Measurements from ENCODE around the gene PIEZO1. TPM values are rescaled to one million over a fixed set of nuclear protein-coding genes. Genes with fewer than 3 reads are reported as not detected.

The PIEZO1 gene
- total and polyA plus RNA-seq, 8 donors, result 75.3 to 193 (median 103) TPM

DNA sequence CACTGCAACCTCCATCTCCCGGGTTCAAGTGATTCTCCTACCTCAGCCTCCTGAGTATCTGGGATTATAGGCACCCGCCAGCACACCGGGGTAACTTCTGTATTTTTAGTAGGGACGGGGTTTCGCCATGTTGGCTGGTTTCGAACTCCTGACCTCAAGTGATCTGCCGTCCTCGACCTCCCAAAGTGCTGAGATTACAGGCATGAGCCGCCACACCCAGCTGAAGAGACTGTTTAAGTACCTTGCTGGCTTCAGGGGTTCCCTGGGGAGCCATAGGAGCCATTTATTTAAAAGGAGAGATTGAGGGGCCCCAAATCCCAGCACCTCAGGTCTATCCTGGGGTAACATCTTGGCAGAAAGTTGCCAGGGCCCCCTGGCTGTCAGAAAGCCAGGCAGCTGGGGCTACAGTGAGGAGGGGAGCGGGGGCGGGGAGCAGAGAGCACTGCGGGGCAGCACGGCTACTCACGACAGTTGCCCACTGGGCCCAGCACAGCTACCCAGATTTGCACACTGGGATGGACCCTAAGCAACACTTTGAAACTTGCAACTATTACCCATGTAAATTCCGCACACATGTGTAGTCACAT lies 100.4 kb downstream of the PIEZO1 start:
- ATAC-seq (no peak), DNase-seq (peak in 1 of 4 donors; percentile 70)
- Histone ChIP-seq H3K4me1 (peaks cover 14 to 55% of the 10 kb centered on the region in 2 donors), H3K27me3 (peaks cover 3 to 85% of the 10 kb centered on the region in 2 donors), H3K9me3 (no peaks in the 10 kb centered on the region), H3K4me3 (no peak overlapping the region), H3K27ac (no peak overlapping the region), H3K36me3 (no peaks in the 10 kb centered on the region)
- TF ChIP-seq, protein P1, sequence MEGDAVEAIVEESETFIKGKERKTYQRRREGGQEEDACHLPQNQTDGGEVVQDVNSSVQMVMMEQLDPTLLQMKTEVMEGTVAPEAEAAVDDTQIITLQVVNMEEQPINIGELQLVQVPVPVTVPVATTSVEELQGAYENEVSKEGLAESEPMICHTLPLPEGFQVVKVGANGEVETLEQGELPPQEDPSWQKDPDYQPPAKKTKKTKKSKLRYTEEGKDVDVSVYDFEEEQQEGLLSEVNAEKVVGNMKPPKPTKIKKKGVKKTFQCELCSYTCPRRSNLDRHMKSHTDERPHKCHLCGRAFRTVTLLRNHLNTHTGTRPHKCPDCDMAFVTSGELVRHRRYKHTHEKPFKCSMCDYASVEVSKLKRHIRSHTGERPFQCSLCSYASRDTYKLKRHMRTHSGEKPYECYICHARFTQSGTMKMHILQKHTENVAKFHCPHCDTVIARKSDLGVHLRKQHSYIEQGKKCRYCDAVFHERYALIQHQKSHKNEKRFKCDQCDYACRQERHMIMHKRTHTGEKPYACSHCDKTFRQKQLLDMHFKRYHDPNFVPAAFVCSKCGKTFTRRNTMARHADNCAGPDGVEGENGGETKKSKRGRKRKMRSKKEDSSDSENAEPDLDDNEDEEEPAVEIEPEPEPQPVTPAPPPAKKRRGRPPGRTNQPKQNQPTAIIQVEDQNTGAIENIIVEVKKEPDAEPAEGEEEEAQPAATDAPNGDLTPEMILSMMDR (IDR thresholded peaks at IDR 0.05), result no peak
- intact Hi-C loops (cut with DNase I), result no loop called here

DNA sequence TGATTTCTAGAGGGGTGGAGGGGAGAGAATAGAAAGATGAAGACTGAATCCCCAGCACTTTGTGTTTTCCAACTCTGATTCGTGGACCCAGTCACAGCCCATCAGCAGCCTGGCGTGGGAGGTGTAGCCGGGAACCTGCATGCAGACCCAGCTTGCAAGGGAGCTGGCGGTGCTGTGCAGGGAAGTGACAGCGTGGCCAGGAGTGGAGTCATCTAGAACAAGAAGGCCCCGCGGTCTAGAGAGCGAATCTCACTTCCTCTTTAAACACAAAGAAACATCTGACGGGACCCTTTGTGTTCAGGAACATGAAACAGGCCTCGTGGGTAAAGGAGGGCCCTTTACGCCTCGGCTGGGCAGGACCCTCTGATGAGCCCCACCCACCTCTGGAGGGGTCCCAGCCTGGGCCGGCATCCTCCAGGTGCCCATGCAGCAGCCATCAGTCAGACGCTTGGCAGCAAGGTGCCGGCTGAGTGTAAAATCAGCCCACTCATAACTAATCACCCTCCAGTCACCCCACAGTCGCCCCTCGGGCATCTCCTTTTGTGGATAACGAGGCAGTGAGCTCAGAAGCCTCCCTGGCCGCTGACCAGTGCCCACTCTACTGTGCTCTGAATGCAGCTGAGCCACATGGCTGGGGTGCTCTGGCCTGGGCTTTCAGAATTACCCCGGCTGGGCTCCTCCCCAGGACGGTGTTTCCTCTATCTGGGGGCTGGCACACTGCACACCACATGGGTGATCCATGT lies 103.1 kb downstream of the PIEZO1 start:
- intact Hi-C loops (cut with DNase I), result no loop called here
- TF ChIP-seq, protein P1 (IDR thresholded peaks at IDR 0.05), result no peak
- no peak overlapping the region for H3K4me3 ChIP-seq
- H3K36me3 ChIP-seq, result peaks cover 0 to 19% of the 10 kb centered on the region in 2 donors
- no peaks in the 10 kb centered on the region for H3K9me3 ChIP-seq
- peaks cover 13 to 51% of the 10 kb centered on the region in 2 donors for H3K4me1 ChIP-seq
- peaks cover 3 to 82% of the 10 kb centered on the region in 2 donors for H3K27me3 ChIP-seq
- peak overlapping the region; percentile 57 to 83 for H3K27ac ChIP-seq
- ATAC-seq, result peak; percentile 6
- DNase-seq, result peak in 2 of 4 donors; percentile 82 to 89

DNA sequence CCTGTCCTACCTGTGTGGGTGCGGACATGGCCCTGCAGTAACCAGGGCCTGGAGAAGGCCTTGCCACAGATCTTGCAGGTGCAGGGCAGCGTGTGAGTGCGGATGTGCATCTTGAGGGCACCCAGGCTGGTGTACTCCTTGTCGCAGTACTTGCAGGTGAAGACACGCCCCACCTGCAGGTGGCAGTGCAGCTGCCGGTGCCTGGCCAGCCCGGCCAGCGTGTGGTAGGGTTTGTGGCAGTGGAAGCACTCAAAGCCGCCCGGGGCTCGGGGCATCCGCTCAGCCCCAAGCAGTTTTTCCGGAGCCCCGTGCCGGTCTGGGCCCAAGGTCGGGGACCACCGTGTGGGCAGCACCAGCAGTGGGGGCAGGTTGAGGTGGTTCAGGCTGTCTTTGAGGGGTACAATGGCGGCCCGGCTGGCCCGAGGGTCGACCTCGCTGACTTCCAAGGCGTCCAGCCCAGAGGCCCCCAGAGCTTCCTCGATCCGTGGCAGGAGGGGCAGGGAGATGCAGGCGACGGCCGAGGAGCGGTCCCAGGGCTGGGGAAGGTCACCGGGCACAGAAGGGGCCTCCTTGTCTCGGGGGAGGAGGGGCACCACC lies 103.8 kb downstream of the PIEZO1 start:
- Histone ChIP-seq H3K36me3 (peaks cover 0 to 24% of the 10 kb centered on the region in 2 donors), H3K27me3 (peaks cover 3 to 75% of the 10 kb centered on the region in 2 donors), H3K27ac (peak overlapping the region in 1 of 2 donors; percentile 83), H3K4me3 (no peak overlapping the region), H3K9me3 (no peaks in the 10 kb centered on the region), H3K4me1 (peaks cover 9 to 44% of the 10 kb centered on the region in 2 donors)
- peak; percentile 22 for ATAC-seq
- intact Hi-C loops (cut with DNase I), result no loop called here
- TF ChIP-seq, protein P1 (IDR thresholded peaks at IDR 0.05), result no peak
- peak in 1 of 4 donors; percentile 85 for DNase-seq

DNA sequence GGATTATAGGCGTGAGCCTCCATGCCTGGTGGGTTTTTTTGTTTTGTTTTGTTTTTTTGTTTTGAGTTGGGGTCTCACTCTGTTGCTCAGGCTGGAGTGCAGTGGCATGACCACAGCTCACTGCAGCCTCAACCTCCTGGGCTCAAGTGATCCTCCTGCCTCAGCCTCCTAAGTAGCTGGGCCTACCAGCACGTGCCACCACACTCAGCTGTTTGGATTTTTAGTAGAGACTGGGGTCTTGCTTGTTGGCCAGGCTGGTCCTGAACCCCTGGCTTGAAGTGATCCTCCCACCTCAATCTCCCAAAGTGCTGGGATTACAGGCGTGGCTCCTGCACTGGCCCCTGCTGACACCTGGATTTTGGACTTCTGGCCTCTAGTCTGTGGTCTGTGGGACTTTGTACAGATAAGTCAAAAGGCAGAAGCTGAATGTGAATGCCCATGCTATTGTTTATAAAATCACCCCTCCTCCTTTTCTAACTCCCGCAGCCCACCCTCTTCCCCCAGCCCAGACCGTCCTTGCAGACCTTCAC lies 104.4 kb downstream of the PIEZO1 start:
- peaks cover 5 to 39% of the 10 kb centered on the region in 2 donors for H3K4me1 ChIP-seq
- peaks cover 3 to 70% of the 10 kb centered on the region in 2 donors for H3K27me3 ChIP-seq
- no peak overlapping the region for H3K27ac ChIP-seq
- TF ChIP-seq, protein P1 (IDR thresholded peaks at IDR 0.05), result no peak
- DNase-seq, result no peak
- H3K36me3 ChIP-seq, result peaks cover 0 to 24% of the 10 kb centered on the region in 2 donors
- ATAC-seq, result no peak
- intact Hi-C loops (cut with DNase I), result no loop called here
- H3K4me3 ChIP-seq, result no peak overlapping the region
- no peaks in the 10 kb centered on the region for H3K9me3 ChIP-seq

Data from left lung (tissue), 10 donors.